HG03159 (cell line): Measurements from ENCODE around the gene OR52E4.

Experiments used
- ATAC-seq: cut with Tn5 transposase; IDR thresholded peaks from one replicate; pipeline ENCODE4 v1.9.1; 2021; ENCODE audit warnings: mild to moderate bottlenecking, moderate library complexity; ENCODE audit not compliant: unreplicated experiment

Gene OR52E4

GRCh38 chr11:5880329-5880728 is at the start of gene OR52E4:
OR52E4 (plus strand) TSS chr11:5880629; CDS start chr11:5884293, 3,664 bp downstream.
- no peak for ATAC-seq

DNA sequence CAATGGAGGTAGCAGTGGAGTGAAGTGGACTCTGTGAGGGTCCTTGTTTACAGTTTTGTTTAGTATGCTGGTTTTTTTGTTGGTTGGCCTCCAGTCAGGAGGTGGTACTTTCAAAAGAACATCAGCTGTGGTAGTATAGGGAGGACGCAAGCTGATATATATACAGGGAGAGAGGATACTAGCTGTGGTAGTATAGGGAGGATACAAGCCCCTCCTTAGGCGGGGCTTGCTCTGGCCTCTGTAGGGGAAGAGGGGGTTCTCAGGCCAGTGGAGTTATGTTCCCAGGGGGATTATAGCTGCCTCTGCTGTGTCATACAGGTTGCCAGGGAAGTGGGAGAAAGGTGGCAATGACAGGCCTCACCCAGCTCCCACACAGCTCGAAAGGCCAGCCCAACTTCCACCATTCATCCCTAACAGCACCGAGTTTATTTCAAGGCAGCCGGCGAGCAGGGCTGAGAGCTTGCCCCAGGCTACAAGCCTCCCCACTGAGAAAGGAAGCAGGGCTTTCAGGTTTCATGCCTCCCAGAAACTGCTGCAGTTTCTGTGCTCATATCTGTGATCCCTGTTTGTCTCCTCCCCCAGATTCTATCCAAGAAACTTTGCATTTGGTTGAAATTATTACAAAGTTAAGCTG is 49.1 kb upstream of the OR52E4 start:
- no peak for ATAC-seq

DNA sequence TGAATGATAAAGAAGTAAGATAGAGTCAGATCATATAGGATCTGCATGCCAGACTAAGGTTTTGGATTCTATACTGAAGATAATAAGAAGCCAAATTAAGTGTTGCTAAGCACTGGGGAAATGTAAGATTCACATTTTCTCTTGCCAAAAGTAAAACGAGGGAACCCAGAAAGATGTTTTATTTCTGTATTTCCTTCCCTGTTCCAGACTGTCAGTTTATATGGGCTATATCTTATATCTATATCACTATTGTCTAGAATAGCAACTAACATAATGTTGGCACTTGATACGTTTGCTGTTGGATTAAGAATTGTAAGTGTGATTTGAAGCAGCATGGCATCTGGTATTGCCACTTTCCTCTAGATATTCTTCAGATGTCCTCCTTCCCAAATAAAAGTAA is 47.0 kb upstream of the OR52E4 start:
- no peak for ATAC-seq

DNA sequence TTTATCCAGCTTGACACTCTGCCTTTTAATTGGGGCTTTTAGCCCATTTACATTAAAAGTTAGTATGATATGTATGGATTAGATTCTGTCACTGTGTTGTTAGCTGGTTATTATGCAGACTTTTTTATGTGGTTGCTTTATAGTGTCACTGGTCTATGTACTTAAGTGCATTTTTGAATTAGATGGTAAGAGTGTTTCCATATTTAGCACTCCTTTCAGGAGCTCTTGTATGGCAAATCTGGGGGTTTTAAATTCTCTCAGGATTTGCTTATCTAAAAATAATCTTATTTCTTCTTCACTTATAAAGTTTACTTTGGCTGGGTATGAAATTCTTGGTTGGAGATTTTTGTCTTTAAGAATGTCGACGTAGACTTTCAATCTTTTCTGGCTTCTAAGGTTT is 42.7 kb upstream of the OR52E4 start:
- no peak for ATAC-seq

GRCh38 chr11:5841797-5842196 is 38.6 kb upstream of the OR52E4 start, which contains the start of gene OR52E6:
OR52E6 (minus strand) TSS chr11:5841897; CDS start chr11:5841897, 0 bp downstream.
- no peak for ATAC-seq

GRCh38 chr11:5846701-5847100 is 33.7 kb upstream of the OR52E4 start:
- ATAC-seq, result no peak

DNA sequence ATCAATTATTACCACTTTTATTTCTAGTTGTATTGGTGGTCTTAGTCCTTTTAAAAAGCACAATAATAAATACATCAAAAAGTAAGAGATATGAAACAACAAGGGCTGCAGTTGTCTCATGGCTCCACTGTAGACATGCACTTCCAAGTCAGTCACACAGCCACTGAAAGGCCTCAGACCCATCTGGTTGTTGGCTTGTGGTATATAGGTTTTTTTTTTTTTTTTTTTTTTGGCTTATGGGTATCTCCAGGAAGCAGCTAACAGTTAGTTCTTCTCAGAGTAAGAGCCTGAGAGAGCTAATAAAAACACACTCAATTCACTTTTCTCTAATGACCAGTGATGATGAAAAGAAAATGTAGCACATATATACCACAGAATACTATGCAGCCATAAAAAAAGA is 32.7 kb upstream of the OR52E4 start:
- no peak for ATAC-seq

GRCh38 chr11:5851002-5851401 is 29.4 kb upstream of the OR52E4 start:
- no peak for ATAC-seq

DNA sequence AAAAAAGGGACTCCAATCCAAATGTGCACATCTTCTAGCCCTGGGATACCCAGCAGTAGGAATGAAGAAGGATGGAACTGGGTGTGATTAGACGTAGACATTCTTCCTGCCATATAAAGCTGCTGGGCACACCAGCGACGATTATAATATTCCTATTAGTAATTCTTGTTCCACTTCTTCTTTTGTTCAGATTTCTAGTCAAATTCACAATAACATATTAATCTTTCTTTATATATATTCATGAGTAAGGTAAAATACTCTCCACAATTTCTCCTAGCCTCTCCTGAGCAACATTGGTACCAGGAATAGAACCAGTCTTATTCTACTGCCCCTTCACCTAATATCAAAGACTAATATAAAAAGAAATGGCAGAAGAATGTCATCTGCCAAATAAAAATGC is 22.8 kb upstream of the OR52E4 start, which contains the start of gene OR52E8:
Gene OR52E8 (minus strand): TSS at position 101 of the 400 bp plus-strand sequence. CDS start 0 bp downstream, at position 101.
- no peak for ATAC-seq

- ATAC-seq, result no peak
Measured at GRCh38 chr11:5865826-5866225, 14.6 kb upstream of the OR52E4 start.

DNA sequence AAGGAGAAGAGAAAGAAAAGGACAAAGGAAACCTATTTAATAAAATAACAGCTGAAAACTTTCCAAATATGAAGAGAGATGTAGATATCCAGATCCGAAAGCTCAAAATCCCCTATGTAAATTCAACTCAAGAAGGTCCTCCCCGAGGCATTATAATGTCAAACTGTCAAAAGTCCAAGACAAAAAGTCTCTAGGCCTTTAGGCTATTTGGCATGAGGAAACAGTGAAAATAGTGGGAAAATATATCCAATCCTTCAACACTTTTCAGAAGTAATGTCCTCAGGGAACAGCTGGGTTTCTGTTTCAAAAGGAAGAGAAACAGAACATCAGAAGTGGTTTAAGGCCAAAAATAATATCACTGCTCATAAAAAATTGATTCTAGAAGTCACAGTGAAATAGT is 1.9 kb upstream of the OR52E4 start:
- no peak for ATAC-seq

- ATAC-seq, result no peak
Measured at GRCh38 chr11:5881756-5882155, 1.3 kb downstream of the OR52E4 start.

DNA sequence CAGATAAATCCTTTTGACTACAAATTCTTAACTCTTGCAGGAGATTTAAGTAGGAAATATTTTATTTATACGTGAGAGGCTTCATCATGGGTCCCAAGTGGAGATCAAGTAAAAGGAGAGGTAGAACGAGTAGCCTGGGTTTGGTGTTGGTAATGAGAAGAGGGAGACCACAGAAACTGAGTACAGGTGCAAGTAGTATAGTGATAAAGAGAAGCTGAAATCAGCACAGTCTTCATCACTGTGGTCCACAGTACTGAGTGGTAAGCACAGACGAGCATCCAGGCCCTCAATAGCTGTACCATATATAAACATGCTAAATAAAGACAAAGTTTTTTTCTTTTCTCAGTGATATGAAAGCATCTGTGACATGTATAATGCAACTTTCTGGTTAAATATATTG is 6.7 kb downstream of the OR52E4 start:
- ATAC-seq, result no peak

- ATAC-seq, result no peak
Measured at GRCh38 chr11:5887661-5888060, 7.2 kb downstream of the OR52E4 start.

DNA sequence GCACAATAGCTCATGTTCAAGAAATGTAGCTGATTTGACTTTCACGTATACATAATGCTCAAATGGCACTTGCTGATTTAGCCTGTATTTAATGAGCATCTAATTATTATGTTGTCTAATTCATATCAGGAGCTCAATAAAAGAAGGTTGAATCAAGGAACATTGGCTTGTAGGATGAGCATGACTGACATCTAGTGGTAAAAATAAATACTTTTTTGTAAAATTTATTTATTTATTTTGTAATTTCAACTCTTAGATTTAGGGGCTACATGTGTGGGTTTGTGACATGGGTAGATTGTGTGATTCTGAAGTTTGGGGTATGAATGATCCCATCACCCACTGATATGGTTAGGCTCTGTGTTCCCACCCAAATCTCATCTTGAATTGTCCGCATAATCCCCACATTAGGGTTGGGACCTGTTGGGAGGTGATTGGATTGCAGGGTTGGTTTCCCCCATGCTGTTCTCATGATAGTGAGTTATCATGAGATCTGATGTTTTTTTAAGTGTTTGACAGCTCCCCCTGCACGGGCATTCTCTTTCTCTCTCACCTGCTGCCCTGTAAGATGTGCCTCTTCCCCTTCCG is 10.9 kb downstream of the OR52E4 start:
- ATAC-seq, result no peak

GRCh38 chr11:5892908-5893307 is 12.5 kb downstream of the OR52E4 start, which contains the start of gene OR52E5:
OR52E5 (plus strand) TSS chr11:5893208; CDS start chr11:5900777, 7,569 bp downstream.
- ATAC-seq, result no peak

DNA sequence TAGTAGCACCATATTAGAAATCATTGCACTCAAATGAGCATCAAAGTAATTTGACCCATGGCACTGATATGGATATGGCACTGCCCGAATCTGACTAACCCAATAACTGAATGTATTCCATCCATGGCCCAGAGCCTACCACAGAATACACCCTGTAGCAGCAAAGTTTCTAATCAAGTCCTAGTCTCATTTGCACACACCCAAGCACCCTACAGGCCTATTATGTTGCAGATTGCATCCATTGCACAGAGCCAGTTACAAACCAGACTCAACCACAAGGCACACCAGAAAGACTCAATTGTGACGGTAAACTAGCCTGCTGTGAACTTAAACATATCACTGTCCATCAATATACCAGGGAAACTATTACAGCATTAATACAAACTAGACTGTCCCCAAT is 19.1 kb downstream of the OR52E4 start:
- ATAC-seq, result no peak

DNA sequence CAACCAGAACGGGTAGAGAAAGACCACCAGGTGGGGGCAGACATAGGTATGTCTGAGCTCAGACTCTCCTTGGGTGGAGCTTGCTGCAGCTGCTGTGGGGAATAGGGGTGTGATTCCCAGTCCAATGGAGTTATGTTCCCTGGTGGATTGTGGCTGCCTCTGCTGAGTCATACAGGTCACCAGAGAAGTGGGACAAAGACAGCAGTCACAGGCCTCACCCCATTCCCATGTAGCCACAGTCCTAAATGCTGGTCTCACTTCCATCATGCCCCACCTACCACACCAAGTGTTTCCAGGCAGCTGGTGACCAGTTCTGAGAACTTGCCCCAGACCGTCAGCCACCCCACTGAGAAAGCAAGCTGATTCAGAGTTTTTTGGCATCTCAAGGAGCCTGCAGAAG is 30.1 kb downstream of the OR52E4 start:
- ATAC-seq, result no peak

DNA sequence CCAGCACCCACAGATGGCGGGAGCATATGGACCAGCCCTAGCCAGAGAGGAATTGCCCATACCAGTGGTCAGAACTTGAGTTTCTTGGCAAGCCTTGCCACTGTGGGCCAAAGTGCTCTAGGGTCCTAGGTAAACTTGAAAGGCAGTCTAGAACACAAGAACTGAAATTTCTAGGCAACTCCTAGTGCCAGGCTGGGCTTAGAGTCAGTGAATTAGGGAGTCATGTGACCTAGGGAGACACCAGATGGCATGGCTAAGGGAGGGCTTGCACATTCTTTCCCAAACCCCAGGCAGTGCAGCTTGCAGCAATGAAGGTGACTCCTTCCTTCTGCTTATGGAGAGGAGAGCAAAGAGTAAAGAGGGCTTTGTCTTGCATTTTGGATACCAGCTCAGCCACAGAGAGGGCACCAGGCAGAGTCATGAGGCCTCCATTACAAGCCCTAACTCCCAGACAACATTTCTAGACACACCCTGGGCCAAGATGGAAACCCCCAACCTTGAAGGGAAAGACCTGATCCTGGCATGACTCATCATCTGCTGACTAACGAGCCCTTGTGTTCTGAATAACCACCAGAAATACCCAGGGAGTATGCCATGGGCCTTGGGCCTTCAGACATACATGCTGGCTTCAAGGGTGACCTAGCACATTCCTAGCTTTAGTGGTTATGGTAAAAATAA is 42.5 kb downstream of the OR52E4 start:
- ATAC-seq, result peak; percentile 87

DNA sequence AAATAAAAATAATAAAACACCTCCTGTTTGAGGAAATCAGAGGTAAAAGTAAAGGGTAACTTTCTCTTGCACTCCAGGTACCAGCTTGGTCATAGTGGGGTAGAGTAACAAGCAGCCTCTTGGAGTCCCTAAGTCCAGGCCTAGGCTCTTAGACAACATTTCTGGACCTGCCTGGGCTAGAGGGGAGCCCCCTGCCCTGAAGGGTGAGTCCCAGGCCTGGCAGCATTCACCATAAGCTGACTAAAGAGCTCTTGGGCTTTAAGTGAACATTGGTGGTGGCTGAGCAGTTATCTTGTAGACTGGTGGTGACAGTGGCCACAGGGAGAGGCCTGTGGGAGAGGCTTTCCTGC is 43.0 kb downstream of the OR52E4 start:
- ATAC-seq, result peak; percentile 35

- ATAC-seq, result no peak
Measured at GRCh38 chr11:5923794-5924193, 43.4 kb downstream of the OR52E4 start.

- ATAC-seq, result no peak
Measured at GRCh38 chr11:5928271-5928670, 47.8 kb downstream of the OR52E4 start.
